Measurements from ENCODE around the gene HERC3. TPM values are rescaled to one million over a fixed set of nuclear protein-coding genes. Genes with fewer than 3 reads are reported as not detected.

HERC3 gene
- total RNA-seq: 46.7 and 57.7 TPM in 2 replicates

GRCh38 chr4:88591787-88592599 lies at the start of gene HERC3:
Gene HERC3 (plus strand): TSS chr4:88592480. CDS start chr4:88605824, 13,344 bp downstream.

GRCh38 chr4:88697588-88698329 lies 105.5 kb downstream of the HERC3 start, which contains the start of gene NAP1L5:
Gene NAP1L5 (minus strand): TSS chr4:88697829. CDS start chr4:88697754, 75 bp downstream.

Small RNA genes lying within 50 kb of the gene (small RNA-seq; reads per million reads assigned to genes)
- gene RF02115 (not detected), gene RNU6-33P (0.95 reads per million, percentile 54 among the genes with 10 or more reads in this experiment)

Other genes starting within 250 kb of the HERC3 start
- 0.22 and 0.39 TPM in 2 replicates for gene HERC6, start 213.6 kb upstream of the HERC3 start, total RNA-seq
- 0.33 TPM in 1 of 2 replicates, not detected in the other for gene HERC5, start 135.4 kb upstream of the HERC3 start, total RNA-seq
- gene PYURF, start 68.7 kb upstream of the HERC3 start, total RNA-seq: 48.6 and 75.0 TPM in 2 replicates
- gene NAP1L5, start 105.3 kb downstream of the HERC3 start, total RNA-seq: 1.2 and 1.7 TPM in 2 replicates

All from placental epithelial cell (primary cell).